ENCODE results near the gene MAGEA9B.
"Not testable (repeated sequence)": the region's sequence is repeated elsewhere in the genome, so short reads cannot be mapped to it uniquely, and the experiment has no call there.

MAGEA9B gene

GRCh38 chrX:149539283-149540130, 47.8 kb downstream of the MAGEA9B start:
- in situ Hi-C loops (cut with MboI; ENCODE audit: low sequenced_read_pairs), result no loop called here

- in situ Hi-C loops (cut with MboI; ENCODE audit: low sequenced_read_pairs), result not testable (repeated sequence)
Observed at GRCh38 chrX:149537474-149537873, 49.8 kb downstream of the MAGEA9B start.

- in situ Hi-C loops (cut with MboI; ENCODE audit: low sequenced_read_pairs), result not testable (repeated sequence)
Observed at GRCh38 chrX:149534926-149535602, 52.2 kb downstream of the MAGEA9B start.

GRCh38 chrX:149533999-149534398, 53.3 kb downstream of the MAGEA9B start:
- in situ Hi-C loops (cut with MboI; ENCODE audit: low sequenced_read_pairs), result not testable (repeated sequence)

GRCh38 chrX:149532868-149533267, 54.4 kb downstream of the MAGEA9B start:
- in situ Hi-C loops (cut with MboI; ENCODE audit: low sequenced_read_pairs), result not testable (repeated sequence)

Measured in HL-60/S4 treated with retinoic acid at 250 ng/mL for 4 days and 3 days (cell line).